ENCODE results near the gene IVNS1ABP. TPM values are rescaled to one million over a fixed set of nuclear protein-coding genes. Genes with fewer than 3 reads are reported as not detected.

IVNS1ABP gene
- total and polyA plus RNA-seq, 9 donors = 31.2 to 73.9 (median 54.2) TPM

DNA sequence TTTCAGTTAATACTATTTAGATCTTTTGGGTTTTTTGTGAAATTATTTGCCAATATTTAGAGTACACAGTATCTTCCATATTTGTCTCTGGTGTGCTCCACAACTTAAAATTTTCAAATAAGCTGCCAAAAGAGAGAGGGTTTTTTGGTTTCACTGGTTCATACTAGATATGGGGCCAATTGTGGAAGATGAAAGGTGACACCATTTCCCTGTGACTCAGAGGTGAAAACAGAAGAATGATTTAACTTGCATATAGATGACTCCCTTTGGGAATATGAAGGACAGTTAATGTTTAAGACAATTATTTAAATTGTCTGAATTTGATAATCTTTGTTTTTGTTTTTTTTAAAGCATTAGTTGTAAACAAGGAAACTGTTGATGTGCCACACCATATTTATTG is 37.5 kb downstream of the IVNS1ABP start:
- intact Hi-C loops (cut with DNase I) = no loop called here
- Histone ChIP-seq H3K27me3 (no peaks in the 10 kb centered on the region), H3K36me3 (no peaks in the 10 kb centered on the region), H3K4me1 (ENCODE audit: insufficient read depth) (no peaks in the 10 kb centered on the region), H3K4me3 (no peak overlapping the region), H3K27ac (no peak overlapping the region), H3K9me3 (no peaks in the 10 kb centered on the region)
- no peak for DNase-seq
- TF ChIP-seq POLR2A (IDR thresholded peaks at IDR 0.05) (no peak), EP300 (IDR thresholded peaks at IDR 0.05) (no peak)
- TF ChIP-seq, protein P1, sequence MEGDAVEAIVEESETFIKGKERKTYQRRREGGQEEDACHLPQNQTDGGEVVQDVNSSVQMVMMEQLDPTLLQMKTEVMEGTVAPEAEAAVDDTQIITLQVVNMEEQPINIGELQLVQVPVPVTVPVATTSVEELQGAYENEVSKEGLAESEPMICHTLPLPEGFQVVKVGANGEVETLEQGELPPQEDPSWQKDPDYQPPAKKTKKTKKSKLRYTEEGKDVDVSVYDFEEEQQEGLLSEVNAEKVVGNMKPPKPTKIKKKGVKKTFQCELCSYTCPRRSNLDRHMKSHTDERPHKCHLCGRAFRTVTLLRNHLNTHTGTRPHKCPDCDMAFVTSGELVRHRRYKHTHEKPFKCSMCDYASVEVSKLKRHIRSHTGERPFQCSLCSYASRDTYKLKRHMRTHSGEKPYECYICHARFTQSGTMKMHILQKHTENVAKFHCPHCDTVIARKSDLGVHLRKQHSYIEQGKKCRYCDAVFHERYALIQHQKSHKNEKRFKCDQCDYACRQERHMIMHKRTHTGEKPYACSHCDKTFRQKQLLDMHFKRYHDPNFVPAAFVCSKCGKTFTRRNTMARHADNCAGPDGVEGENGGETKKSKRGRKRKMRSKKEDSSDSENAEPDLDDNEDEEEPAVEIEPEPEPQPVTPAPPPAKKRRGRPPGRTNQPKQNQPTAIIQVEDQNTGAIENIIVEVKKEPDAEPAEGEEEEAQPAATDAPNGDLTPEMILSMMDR (IDR thresholded peaks at IDR 0.05) = no peak

DNA sequence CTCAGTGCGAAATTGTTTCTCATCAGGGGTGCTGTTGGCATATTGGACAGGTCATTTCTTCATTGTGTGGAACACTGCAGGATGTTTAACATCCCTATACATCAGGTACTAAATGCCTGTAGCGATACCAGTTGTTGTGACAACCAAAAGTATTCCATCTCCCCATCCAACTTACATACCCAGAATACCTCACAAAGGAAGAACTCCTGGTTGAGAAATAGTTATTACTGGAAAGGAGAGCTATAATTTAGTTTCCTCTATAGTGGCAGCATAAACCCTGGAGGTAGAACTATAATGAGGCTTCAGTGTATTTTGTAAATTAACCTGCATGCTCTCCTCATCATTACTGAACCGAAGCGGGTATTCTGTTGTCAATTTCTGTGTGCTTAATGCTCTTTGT is 45.1 kb downstream of the IVNS1ABP start:
- intact Hi-C loops (cut with DNase I) = no loop called here
- Histone ChIP-seq H3K9me3 (no peaks in the 10 kb centered on the region), H3K4me1 (ENCODE audit: insufficient read depth) (no peaks in the 10 kb centered on the region), H3K4me3 (no peak overlapping the region), H3K36me3 (no peaks in the 10 kb centered on the region), H3K27ac (no peak overlapping the region), H3K27me3 (no peaks in the 10 kb centered on the region)
- WGBS, 3 donors = 80 to 85% (median 83%) methylated on average over 4 of the region's 4 CpGs
- TF ChIP-seq EP300 (IDR thresholded peaks at IDR 0.05) (no peak), POLR2A (IDR thresholded peaks at IDR 0.05) (no peak)
- TF ChIP-seq, protein P1 (IDR thresholded peaks at IDR 0.05) = no peak
- no peak for DNase-seq

DNA sequence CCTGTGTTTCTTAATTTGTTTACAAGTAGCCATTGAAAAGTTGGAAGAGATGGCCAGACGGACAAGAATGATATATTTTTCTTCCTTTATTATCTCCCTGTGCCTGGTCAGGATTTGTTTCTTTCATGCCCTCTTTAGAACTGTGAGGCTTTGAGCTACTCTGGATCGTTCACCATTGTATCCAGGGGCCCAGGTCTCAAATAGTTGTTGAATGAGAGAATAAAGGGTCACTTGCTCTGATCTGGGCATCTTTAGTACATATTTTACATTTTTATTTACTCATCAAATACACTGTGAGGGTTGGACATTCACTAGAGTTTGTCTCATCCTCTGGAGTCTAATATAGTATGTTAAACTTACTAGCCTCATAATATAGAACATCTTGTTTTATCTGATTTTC is 48.7 kb downstream of the IVNS1ABP start:
- WGBS, 3 donors = 83 to 86% (median 84%) methylated on average over 2 of the region's 2 CpGs
- Histone ChIP-seq H3K27me3 (no peaks in the 10 kb centered on the region), H3K27ac (no peak overlapping the region), H3K9me3 (no peaks in the 10 kb centered on the region), H3K4me3 (no peak overlapping the region), H3K4me1 (ENCODE audit: insufficient read depth) (no peaks in the 10 kb centered on the region), H3K36me3 (no peaks in the 10 kb centered on the region)
- intact Hi-C loops (cut with DNase I) = no loop called here
- no peak for DNase-seq
- TF ChIP-seq EP300 (IDR thresholded peaks at IDR 0.05) = no peak

DNA sequence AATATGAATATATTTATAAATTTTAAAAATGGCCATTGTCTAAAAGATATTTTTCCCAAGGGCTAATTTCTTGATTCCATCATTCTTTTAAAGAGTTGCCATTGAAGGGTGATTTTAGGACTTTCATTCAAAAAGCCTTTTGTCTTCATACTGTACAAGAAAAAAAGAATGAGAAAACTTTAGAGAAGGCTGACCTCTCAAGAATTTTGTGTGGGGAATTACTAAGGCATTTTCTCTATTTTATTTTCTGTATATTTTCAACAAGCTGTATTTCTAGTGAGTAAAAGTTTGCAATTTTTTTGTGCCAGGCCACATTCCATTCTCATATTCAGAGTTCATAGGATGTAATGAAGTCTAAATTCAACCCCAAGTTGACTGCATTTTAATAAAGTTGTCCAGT is 49.3 kb downstream of the IVNS1ABP start:
- Histone ChIP-seq H3K27ac (no peak overlapping the region), H3K36me3 (no peaks in the 10 kb centered on the region), H3K27me3 (no peaks in the 10 kb centered on the region), H3K9me3 (no peaks in the 10 kb centered on the region), H3K4me1 (ENCODE audit: insufficient read depth) (no peaks in the 10 kb centered on the region), H3K4me3 (no peak overlapping the region)
- DNase-seq = no peak
- TF ChIP-seq POLR2A (IDR thresholded peaks at IDR 0.05) (no peak), EP300 (IDR thresholded peaks at IDR 0.05) (no peak)
- TF ChIP-seq, protein P1 (IDR thresholded peaks at IDR 0.05) = no peak
- intact Hi-C loops (cut with DNase I) = no loop called here

DNA sequence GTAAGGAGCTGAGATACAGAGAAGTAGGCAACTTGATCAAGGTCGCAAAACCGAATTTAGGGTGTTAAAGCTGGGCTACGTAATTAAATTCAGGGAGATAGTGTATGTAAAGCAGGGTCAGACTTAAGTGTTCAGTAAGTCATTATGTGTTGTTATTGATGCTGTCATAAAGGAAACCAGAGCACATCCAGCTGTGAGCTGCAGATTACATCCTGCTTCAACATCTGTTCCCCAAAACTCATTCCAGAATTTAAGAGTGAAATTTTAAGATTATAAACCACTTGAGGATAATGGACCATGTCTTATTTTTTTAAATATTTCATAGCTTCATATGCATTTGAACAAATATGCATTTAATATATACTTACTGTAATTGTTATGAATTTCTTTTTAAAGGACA is 49.7 kb downstream of the IVNS1ABP start:
- DNase-seq = no peak
- Histone ChIP-seq H3K4me3 (no peak overlapping the region), H3K27ac (no peak overlapping the region), H3K36me3 (no peaks in the 10 kb centered on the region), H3K9me3 (no peaks in the 10 kb centered on the region), H3K27me3 (no peaks in the 10 kb centered on the region), H3K4me1 (ENCODE audit: insufficient read depth) (no peaks in the 10 kb centered on the region)
- TF ChIP-seq, protein P1 (IDR thresholded peaks at IDR 0.05) = no peak
- TF ChIP-seq EP300 (IDR thresholded peaks at IDR 0.05) = no peak
- WGBS, 3 donors = 36 to 54% (median 40%) methylated on average over 3 of the region's 3 CpGs
- intact Hi-C loops (cut with DNase I) = no loop called here
